ENCODE measurements around the gene SLC16A10.
"Not testable (repeated sequence)": the region's sequence is repeated elsewhere in the genome, so short reads cannot be mapped to it uniquely, and the experiment has no call there.

SLC16A10 gene

GRCh38 chr6:111087871-111088667, 766 bp downstream of the SLC16A10 start:
- peak overlapping the region; percentile 80 for H3K4me3 ChIP-seq (ENCODE audit: low read depth, low read length)

DNA sequence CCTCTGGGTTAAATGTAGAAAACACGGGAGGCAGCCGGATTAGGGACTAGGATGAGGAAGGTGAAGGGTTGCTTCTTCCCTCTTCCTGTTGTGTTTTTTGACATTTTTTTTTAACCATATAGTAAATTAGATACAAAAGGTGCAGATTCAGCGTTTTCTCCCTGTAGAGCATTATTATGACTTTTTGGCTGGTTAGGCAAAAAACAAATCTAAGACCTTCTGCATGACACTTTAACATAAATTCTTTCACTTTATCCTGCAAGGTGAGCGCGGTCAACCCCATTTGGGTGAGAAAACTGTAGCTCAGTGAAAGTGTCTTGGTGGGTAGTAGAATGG, 1.3 kb downstream of the SLC16A10 start:
- TF ChIP-seq, protein P1, sequence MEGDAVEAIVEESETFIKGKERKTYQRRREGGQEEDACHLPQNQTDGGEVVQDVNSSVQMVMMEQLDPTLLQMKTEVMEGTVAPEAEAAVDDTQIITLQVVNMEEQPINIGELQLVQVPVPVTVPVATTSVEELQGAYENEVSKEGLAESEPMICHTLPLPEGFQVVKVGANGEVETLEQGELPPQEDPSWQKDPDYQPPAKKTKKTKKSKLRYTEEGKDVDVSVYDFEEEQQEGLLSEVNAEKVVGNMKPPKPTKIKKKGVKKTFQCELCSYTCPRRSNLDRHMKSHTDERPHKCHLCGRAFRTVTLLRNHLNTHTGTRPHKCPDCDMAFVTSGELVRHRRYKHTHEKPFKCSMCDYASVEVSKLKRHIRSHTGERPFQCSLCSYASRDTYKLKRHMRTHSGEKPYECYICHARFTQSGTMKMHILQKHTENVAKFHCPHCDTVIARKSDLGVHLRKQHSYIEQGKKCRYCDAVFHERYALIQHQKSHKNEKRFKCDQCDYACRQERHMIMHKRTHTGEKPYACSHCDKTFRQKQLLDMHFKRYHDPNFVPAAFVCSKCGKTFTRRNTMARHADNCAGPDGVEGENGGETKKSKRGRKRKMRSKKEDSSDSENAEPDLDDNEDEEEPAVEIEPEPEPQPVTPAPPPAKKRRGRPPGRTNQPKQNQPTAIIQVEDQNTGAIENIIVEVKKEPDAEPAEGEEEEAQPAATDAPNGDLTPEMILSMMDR (IDR thresholded peaks at IDR 0.05; ENCODE audit: insufficient read depth, low read depth, low read length, missing control alignments), result no peak
- H3K4me3 ChIP-seq (ENCODE audit: low read depth, low read length), result peak overlapping the region; percentile 80
- no peak for DNase-seq (ENCODE audit: low read depth)

More at GRCh38 chr6:111087871-111088667, 766 bp downstream of the SLC16A10 start:
- peak; percentile 24 for DNase-seq (ENCODE audit: low read depth)
- TF ChIP-seq, protein P1 (IDR thresholded peaks at IDR 0.05; ENCODE audit: insufficient read depth, low read depth, low read length, missing control alignments), result no peak

DNA sequence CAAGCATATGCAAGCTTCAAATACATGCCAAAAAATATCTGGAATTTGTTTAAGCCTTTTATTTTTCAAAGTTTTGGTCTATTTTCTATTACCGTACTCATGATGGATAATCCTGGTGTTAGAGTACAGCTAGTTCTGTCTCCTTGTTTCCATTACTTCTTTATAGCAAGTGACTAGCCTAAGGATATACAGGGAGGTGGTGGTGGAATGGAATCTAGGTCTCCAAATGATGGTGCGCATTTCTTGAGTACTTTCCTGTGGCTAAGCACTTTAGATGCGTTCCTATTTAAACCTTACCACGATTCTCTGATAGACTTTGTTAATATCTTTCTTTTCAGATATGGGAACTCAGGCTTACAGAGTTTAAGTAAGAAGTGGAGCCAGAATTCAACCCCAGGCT, 3.5 kb downstream of the SLC16A10 start:
- TF ChIP-seq, protein P1 (IDR thresholded peaks at IDR 0.05; ENCODE audit: insufficient read depth, low read depth, low read length, missing control alignments), result no peak
- H3K4me3 ChIP-seq (ENCODE audit: low read depth, low read length), result no peak overlapping the region
- no peak for DNase-seq (ENCODE audit: low read depth)

- TF ChIP-seq, protein P1 (IDR thresholded peaks at IDR 0.05; ENCODE audit: insufficient read depth, low read depth, low read length, missing control alignments), result no peak
- H3K4me3 ChIP-seq (ENCODE audit: low read depth, low read length), result no peak overlapping the region
- no peak for DNase-seq (ENCODE audit: low read depth)
These were observed 4.7 kb downstream of the SLC16A10 start for GRCh38 chr6:111091987-111092386.

- not testable (repeated sequence) for DNase-seq (ENCODE audit: low read depth); H3K4me3 ChIP-seq (ENCODE audit: low read depth, low read length)
These were observed 8.2 kb downstream of the SLC16A10 start for GRCh38 chr6:111095488-111095887.

DNA sequence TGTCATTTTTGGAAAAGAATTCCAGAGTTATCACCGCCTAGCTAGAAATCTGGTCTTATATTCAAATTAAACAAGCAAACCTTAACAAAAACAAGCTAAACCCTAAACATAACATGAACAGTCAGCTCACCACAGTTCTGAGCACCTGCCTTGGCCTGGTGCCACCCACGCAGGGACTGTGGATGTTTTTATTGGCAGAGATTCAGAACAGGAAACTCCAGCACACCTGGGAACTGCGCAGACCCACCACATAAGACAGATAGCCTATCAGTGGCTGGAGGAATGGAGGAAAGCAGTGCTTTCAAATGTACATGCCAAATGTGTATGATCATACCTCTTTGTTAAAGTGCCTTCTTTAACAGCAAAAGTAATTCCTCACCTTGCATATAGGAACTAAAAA, 8.9 kb downstream of the SLC16A10 start:
- peak; percentile 43 for DNase-seq (ENCODE audit: low read depth)
- H3K4me3 ChIP-seq (ENCODE audit: low read depth, low read length), result no peak overlapping the region
- TF ChIP-seq, protein P1 (IDR thresholded peaks at IDR 0.05; ENCODE audit: insufficient read depth, low read depth, low read length, missing control alignments), result no peak

- H3K4me3 ChIP-seq (ENCODE audit: low read depth, low read length), result no peak overlapping the region
- TF ChIP-seq, protein P1 (IDR thresholded peaks at IDR 0.05; ENCODE audit: insufficient read depth, low read depth, low read length, missing control alignments), result no peak
- DNase-seq (ENCODE audit: low read depth), result no peak
These were observed 11.3 kb downstream of the SLC16A10 start for GRCh38 chr6:111098597-111098996.
